GM19324 (cell line): Measurements from ENCODE around the gene USP5.

Experiments
- ATAC-seq: cut with Tn5 transposase; IDR thresholded peaks from one replicate; pipeline ENCODE4 v1.9.1; 2021; ENCODE audit warnings: mild to moderate bottlenecking, moderate library complexity; ENCODE audit not compliant: unreplicated experiment, low FRiP score

The USP5 gene

GRCh38 chr12:6838854-6839253 lies 13.1 kb upstream of the USP5 start:
- no peak for ATAC-seq

GRCh38 chr12:6839482-6840201 lies 12.3 kb upstream of the USP5 start:
- peak; percentile 82 for ATAC-seq

- ATAC-seq, result no peak
Observed at GRCh38 chr12:6840330-6840729, 11.6 kb upstream of the USP5 start.

GRCh38 chr12:6840761-6841515 lies 11.0 kb upstream of the USP5 start, which contains the start of gene GNB3:
Gene GNB3 (plus strand): TSS chr12:6840925. CDS start chr12:6841288, 363 bp downstream.
- no peak for ATAC-seq

- no peak for ATAC-seq
Observed at GRCh38 chr12:6842075-6842474, 9.9 kb upstream of the USP5 start.

GRCh38 chr12:6843118-6843902 lies 8.6 kb upstream of the USP5 start:
- no peak for ATAC-seq

GRCh38 chr12:6845395-6845794 lies 6.6 kb upstream of the USP5 start:
- ATAC-seq, result no peak

GRCh38 chr12:6846316-6846869 lies 5.6 kb upstream of the USP5 start:
- no peak for ATAC-seq

- ATAC-seq, result no peak
Observed at GRCh38 chr12:6847676-6848075, 4.3 kb upstream of the USP5 start.

GRCh38 chr12:6849427-6849826 lies 2.5 kb upstream of the USP5 start:
- ATAC-seq, result no peak

- ATAC-seq, result no peak
Observed at GRCh38 chr12:6849976-6850560, 1.9 kb upstream of the USP5 start.

GRCh38 chr12:6850796-6851152 lies 1.2 kb upstream of the USP5 start:
- no peak for ATAC-seq

- peak; percentile 48 for ATAC-seq
Observed at GRCh38 chr12:6851153-6851920, 613 bp upstream of the USP5 start, which contains the start of gene CDCA3. Gene CDCA3 (minus strand): TSS chr12:6851286. CDS start chr12:6850952, 334 bp downstream.

- ATAC-seq, result no peak
Observed at GRCh38 chr12:6852651-6853354, 853 bp downstream of the USP5 start.

GRCh38 chr12:6853626-6854025 lies 1.7 kb downstream of the USP5 start:
- ATAC-seq, result no peak

GRCh38 chr12:6854036-6854435 lies 2.1 kb downstream of the USP5 start:
- ATAC-seq, result no peak

- no peak for ATAC-seq
Observed at GRCh38 chr12:6855322-6855721, 3.4 kb downstream of the USP5 start.

GRCh38 chr12:6858799-6859198 lies 6.8 kb downstream of the USP5 start:
- no peak for ATAC-seq

- ATAC-seq, result no peak
Observed at GRCh38 chr12:6860116-6860515, 8.2 kb downstream of the USP5 start.
